GM23338 (cell line): Measurements from ENCODE around the gene MEP1A. TPM values are rescaled to one million over a fixed set of nuclear protein-coding genes. Genes with fewer than 3 reads are reported as not detected.

Experiments
- ATAC-seq: fragments of 200-7000 bp; cut with Tn5 transposase; 3 replicates; pipeline ENCODE4 v1.9.1; 2020
- DNase-seq: peaks from one replicate; pipeline ENCODE4 v3.0.0-alpha.2; 2015; ENCODE audit warnings: low spot score
- H2AFZ ChIP-seq: fragments of 200-600 bp; sonication (generic); 2 replicates; pipeline ENCODE4 v1.8.0; 2016; ENCODE audit warnings: antibody characterized with exemption, mild to moderate bottlenecking, moderate library complexity
- H3F3A ChIP-seq: fragments of 200-600 bp; sonication (generic); replicated peaks from 2 replicates; pipeline ENCODE4 v1.8.0; 2017; ENCODE audit warnings: antibody characterized with exemption, mixed run types, low read depth
- H3K27ac ChIP-seq: fragments of 200-600 bp; sonication (generic); 2 replicates; pipeline ENCODE4 v1.6.1; 2016; ENCODE audit warnings: low read depth
- H3K27me3 ChIP-seq: fragments of 200-600 bp; sonication (generic); 2 replicates; pipeline ENCODE4 v1.8.0; 2016; ENCODE audit warnings: mild to moderate bottlenecking, mixed run types, moderate library complexity; ENCODE audit not compliant: insufficient read depth
- H3K36me3 ChIP-seq: fragments of 200-600 bp; sonication (generic); 2 replicates; pipeline ENCODE4 v1.8.0; 2016; ENCODE audit warnings: mild to moderate bottlenecking; ENCODE audit not compliant: insufficient read depth
- H3K4me1 ChIP-seq: fragments of 200-600 bp; sonication (generic); 2 replicates; pipeline ENCODE4 v1.8.0; 2016; ENCODE audit warnings: mild to moderate bottlenecking, moderate library complexity; ENCODE audit not compliant: insufficient read depth
- H3K4me2 ChIP-seq: fragments of 200-600 bp; sonication (generic); 2 replicates; pipeline ENCODE4 v1.7.1; 2017; ENCODE audit warnings: mixed run types
- H3K4me3 ChIP-seq: fragments of 200-600 bp; sonication (generic); 2 replicates; pipeline ENCODE4 v1.6.1; 2016; ENCODE audit warnings: mixed run types
- H3K79me2 ChIP-seq: fragments of 200-600 bp; sonication (generic); replicated peaks from 2 replicates; pipeline ENCODE4 v1.8.0; 2017; ENCODE audit warnings: mild to moderate bottlenecking; ENCODE audit not compliant: insufficient read depth
- H3K9me2 ChIP-seq: fragments of 200-600 bp; sonication (generic); 2 replicates; pipeline ENCODE4 v1.8.0; 2017; ENCODE audit not compliant: insufficient read depth
- H4K20me1 ChIP-seq: fragments of 200-600 bp; sonication (generic); replicated peaks from 2 replicates; pipeline ENCODE4 v1.8.0; 2017; ENCODE audit warnings: mild to moderate bottlenecking; ENCODE audit not compliant: insufficient read depth
- H3K27ac Mint-ChIP-seq: 2 replicates; pipeline ENCODE4 v1.8.0; 2020; ENCODE audit warnings: inconsistent platforms, mild to moderate bottlenecking, moderate library complexity, mixed read lengths
- H3K27me3 Mint-ChIP-seq: 3 replicates; pipeline ENCODE4 v1.8.0; 2022; ENCODE audit warnings: low read depth, mild to moderate bottlenecking, moderate library complexity, mixed read lengths, inconsistent platforms; ENCODE audit not compliant: insufficient read depth, poor library complexity
- H3K36me3 Mint-ChIP-seq: 3 replicates; pipeline ENCODE4 v1.8.0; 2021; ENCODE audit warnings: low read depth, mild to moderate bottlenecking, inconsistent platforms, moderate library complexity, mixed read lengths
- H3K4me1 Mint-ChIP-seq: 3 replicates; pipeline ENCODE4 v1.8.0; 2020; ENCODE audit warnings: mild to moderate bottlenecking, inconsistent platforms, mixed read lengths
- H3K4me3 Mint-ChIP-seq: 3 replicates; pipeline ENCODE4 v1.8.0; 2021; ENCODE audit warnings: moderate library complexity, mild to moderate bottlenecking, inconsistent platforms, mixed read lengths
- H3K9me3 Mint-ChIP-seq: 3 replicates; pipeline ENCODE4 v1.8.0; 2020; ENCODE audit warnings: moderate library complexity, mild to moderate bottlenecking, inconsistent platforms, mixed read lengths
- JUNB ChIP-seq: IDR thresholded peaks from one replicate; pipeline ENCODE4 v1.6.1; 2016; ENCODE audit warnings: antibody characterized with exemption; ENCODE audit not compliant: unreplicated experiment
- NANOG ChIP-seq: IDR thresholded peaks from 2 replicates; pipeline ENCODE4 v1.6.1; 2016; ENCODE audit warnings: antibody characterized with exemption, borderline replicate concordance
- ZNF114 ChIP-seq: fragments of 250-450 bp; sonication (Bioruptor Pico); IDR thresholded peaks from 2 replicates; pipeline ENCODE4 v1.5.0; 2020; ENCODE audit warnings: mild to moderate bottlenecking, moderate library complexity
- ZNF331 ChIP-seq: fragments of 250-450 bp; sonication (Bioruptor Pico); IDR thresholded peaks from 2 replicates; pipeline ENCODE4 v1.5.0; 2020; ENCODE audit warnings: low read depth, mild to moderate bottlenecking, moderate library complexity
- polyA plus RNA-seq: library from polyadenylated mRNA; unstranded; fragments of >200 nt; fragmentation: Nextera tagmentation; extraction: Ambion mirVana; gene quantifications from 2 replicates; pipeline ENCODE4 v1.2.1, GENCODE V29; 2016
- total RNA-seq: library from RNA; depleted of rRNA; stranded (reverse); fragments of >200 nt; shearing (Covaris generic); gene quantifications from 2 replicates; pipeline ENCODE4 v1.2.3, GENCODE V29; 2014
- TF ChIP-seq, protein P1 (sequence below): fragments of 250-450 bp; sonication (Bioruptor Pico); IDR thresholded peaks from 2 replicates; pipeline ENCODE4 v1.5.0; 2020; ENCODE audit warnings: mild to moderate bottlenecking, moderate library complexity
- TF ChIP-seq, protein P2 (sequence below), 2 experiments: fragments of 200-600 bp in 1 of 2; sonication (generic) in 1 of 2; conservative IDR thresholded peaks; 2 replicates each; pipeline versions ENCODE4 v1.5.1 to v1.6.1; 2016 to 2017; ENCODE audit warnings: antibody characterized with exemption in 2 of 2, low read depth in 2 of 2, mild to moderate bottlenecking in 2 of 2, moderate library complexity in 1 of 2

Gene MEP1A
- total and polyA plus RNA-seq, 2 experiments from 2014 or later: not detected

DNA sequence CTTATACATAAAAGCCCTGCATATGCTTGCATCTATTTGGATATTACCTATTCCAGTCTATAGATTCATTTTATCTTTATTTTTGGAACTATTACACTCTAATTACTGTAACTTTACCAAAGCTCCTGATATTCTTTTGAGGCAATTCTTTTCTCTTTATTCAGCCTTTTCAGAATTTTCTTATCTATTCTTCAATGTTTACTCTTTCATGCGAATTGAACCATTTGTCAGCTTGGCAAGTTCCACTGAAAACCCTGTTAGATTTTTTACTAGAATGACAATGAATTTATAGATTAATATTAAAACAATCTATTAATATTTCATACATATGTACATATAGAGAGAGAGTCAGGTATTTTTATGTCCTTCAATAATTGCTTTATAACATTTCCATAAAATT, 554 bp upstream of the MEP1A start (continued):
- TF ChIP-seq, protein P1, sequence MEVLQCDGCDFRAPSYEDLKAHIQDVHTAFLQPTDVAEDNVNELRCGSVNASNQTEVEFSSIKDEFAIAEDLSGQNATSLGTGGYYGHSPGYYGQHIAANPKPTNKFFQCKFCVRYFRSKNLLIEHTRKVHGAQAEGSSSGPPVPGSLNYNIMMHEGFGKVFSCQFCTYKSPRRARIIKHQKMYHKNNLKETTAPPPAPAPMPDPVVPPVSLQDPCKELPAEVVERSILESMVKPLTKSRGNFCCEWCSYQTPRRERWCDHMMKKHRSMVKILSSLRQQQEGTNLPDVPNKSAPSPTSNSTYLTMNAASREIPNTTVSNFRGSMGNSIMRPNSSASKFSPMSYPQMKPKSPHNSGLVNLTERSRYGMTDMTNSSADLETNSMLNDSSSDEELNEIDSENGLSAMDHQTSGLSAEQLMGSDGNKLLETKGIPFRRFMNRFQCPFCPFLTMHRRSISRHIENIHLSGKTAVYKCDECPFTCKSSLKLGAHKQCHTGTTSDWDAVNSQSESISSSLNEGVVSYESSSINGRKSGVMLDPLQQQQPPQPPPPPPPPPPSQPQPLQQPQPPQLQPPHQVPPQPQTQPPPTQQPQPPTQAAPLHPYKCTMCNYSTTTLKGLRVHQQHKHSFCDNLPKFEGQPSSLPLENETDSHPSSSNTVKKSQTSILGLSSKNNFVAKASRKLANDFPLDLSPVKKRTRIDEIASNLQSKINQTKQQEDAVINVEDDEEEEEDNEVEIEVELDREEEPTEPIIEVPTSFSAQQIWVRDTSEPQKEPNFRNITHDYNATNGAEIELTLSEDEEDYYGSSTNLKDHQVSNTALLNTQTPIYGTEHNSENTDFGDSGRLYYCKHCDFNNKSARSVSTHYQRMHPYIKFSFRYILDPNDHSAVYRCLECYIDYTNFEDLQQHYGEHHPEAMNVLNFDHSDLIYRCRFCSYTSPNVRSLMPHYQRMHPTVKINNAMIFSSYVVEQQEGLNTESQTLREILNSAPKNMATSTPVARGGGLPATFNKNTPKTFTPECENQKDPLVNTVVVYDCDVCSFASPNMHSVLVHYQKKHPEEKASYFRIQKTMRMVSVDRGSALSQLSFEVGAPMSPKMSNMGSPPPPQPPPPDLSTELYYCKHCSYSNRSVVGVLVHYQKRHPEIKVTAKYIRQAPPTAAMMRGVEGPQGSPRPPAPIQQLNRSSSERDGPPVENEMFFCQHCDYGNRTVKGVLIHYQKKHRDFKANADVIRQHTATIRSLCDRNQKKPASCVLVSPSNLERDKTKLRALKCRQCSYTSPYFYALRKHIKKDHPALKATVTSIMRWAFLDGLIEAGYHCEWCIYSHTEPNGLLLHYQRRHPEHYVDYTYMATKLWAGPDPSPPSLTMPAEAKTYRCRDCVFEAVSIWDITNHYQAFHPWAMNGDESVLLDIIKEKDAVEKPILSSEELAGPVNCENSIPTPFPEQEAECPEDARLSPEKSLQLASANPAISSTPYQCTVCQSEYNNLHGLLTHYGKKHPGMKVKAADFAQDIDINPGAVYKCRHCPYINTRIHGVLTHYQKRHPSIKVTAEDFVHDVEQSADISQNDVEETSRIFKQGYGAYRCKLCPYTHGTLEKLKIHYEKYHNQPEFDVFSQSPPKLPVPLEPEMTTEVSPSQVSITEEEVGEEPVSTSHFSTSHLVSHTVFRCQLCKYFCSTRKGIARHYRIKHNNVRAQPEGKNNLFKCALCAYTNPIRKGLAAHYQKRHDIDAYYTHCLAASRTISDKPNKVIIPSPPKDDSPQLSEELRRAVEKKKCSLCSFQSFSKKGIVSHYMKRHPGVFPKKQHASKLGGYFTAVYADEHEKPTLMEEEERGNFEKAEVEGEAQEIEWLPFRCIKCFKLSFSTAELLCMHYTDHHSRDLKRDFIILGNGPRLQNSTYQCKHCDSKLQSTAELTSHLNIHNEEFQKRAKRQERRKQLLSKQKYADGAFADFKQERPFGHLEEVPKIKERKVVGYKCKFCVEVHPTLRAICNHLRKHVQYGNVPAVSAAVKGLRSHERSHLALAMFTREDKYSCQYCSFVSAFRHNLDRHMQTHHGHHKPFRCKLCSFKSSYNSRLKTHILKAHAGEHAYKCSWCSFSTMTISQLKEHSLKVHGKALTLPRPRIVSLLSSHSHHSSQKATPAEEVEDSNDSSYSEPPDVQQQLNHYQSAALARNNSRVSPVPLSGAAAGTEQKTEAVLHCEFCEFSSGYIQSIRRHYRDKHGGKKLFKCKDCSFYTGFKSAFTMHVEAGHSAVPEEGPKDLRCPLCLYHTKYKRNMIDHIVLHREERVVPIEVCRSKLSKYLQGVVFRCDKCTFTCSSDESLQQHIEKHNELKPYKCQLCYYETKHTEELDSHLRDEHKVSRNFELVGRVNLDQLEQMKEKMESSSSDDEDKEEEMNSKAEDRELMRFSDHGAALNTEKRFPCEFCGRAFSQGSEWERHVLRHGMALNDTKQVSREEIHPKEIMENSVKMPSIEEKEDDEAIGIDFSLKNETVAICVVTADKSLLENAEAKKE (CRISPR knock-in tag): no peak
- TF ChIP-seq NANOG (no peak), JUNB (no peak), ZNF331 (no peak)
- TF ChIP-seq, protein P2, sequence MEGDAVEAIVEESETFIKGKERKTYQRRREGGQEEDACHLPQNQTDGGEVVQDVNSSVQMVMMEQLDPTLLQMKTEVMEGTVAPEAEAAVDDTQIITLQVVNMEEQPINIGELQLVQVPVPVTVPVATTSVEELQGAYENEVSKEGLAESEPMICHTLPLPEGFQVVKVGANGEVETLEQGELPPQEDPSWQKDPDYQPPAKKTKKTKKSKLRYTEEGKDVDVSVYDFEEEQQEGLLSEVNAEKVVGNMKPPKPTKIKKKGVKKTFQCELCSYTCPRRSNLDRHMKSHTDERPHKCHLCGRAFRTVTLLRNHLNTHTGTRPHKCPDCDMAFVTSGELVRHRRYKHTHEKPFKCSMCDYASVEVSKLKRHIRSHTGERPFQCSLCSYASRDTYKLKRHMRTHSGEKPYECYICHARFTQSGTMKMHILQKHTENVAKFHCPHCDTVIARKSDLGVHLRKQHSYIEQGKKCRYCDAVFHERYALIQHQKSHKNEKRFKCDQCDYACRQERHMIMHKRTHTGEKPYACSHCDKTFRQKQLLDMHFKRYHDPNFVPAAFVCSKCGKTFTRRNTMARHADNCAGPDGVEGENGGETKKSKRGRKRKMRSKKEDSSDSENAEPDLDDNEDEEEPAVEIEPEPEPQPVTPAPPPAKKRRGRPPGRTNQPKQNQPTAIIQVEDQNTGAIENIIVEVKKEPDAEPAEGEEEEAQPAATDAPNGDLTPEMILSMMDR (conservative IDR thresholded peaks at IDR 0.05; ENCODE audit: low read depth in 2 of 2): no peak

DNA sequence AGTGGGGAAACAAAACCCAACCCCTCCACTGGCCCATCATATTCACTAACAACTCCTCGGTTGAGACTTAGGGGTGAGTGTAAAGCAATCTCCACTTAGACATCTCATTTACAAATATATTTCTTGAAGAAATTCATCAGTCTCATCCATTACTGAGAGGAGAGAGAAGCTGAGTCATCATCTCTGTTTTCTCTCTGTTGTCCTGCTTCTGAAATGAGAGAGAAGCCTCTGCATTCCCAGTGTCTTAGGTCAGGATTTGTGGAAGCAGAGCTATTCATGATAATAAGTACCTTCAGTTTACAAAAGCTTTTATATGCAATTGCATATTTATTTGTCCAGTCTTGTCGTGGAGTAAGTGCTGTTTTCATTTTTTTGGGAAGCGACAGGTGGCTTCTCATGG, 879 bp downstream of the MEP1A start:
- H3K36me3 ChIP-seq: no peaks in the 10 kb centered on the region
- Mint-ChIP-seq H3K36me3 (no peaks in the 10 kb centered on the region), H3K4me1 (no peaks in the 10 kb centered on the region), H3K4me3 (no peak overlapping the region), H3K27ac (no peak overlapping the region), H3K27me3 (no peaks in the 10 kb centered on the region), H3K9me3 (no peaks in the 10 kb centered on the region)
- H2AFZ ChIP-seq: 0 out of 2 replicates have a peak overlapping the region, but pooled peaks have one; percentile 74
- H3K9me2 ChIP-seq: no peaks in the 10 kb centered on the region
- H3K27ac ChIP-seq: no peak overlapping the region
- no peaks in the 10 kb centered on the region for H3K27me3 ChIP-seq
- no peaks in the 10 kb centered on the region for H3K4me1 ChIP-seq
- no peaks in the 10 kb centered on the region for H3F3A ChIP-seq
- H3K4me3 ChIP-seq: no peak overlapping the region
- no peak for DNase-seq
- H3K79me2 ChIP-seq: no peaks in the 10 kb centered on the region
- ATAC-seq: no peak
- no peaks in the 10 kb centered on the region for H4K20me1 ChIP-seq
- H3K4me2 ChIP-seq: no peak overlapping the region
- TF ChIP-seq ZNF114: no peak
- TF ChIP-seq, protein P1 (CRISPR knock-in tag): no peak
